HEK293T (cell line): ENCODE data around the gene CELF1.

Source experiments
- CTCF ChIA-PET: fragments of 350-600 bp; formaldehyde crosslinking; extraction: SDS; loops from one replicate; lab custom pipeline; 2021; ENCODE audit warnings: antibody characterized with exemption, inconsistent platforms; lab: Yijun Ruan, JAX
- POLR2A ChIA-PET: fragments of 350-600 bp; formaldehyde crosslinking; extraction: SDS; loops from one replicate; lab custom pipeline; 2020; ENCODE audit warnings: antibody characterized with exemption, inconsistent platforms; lab: Yijun Ruan, JAX
- DNase-seq: peaks from one replicate; pipeline ENCODE4 v3.0.0; 2012; ENCODE audit warnings: mixed read lengths; ENCODE audit errors: extremely low spot score
- ARNT ChIP-seq: fragments of 450-650 bp; IDR thresholded peaks from 2 replicates; pipeline ENCODE4 v1.6.1; 2017; ENCODE audit warnings: mild to moderate bottlenecking
- BHLHE40 ChIP-seq: fragments of 450-650 bp; IDR thresholded peaks from 2 replicates; pipeline ENCODE4 v1.6.1; 2016; ENCODE audit warnings: mild to moderate bottlenecking, moderate library complexity, borderline replicate concordance
- CTBP1 ChIP-seq: fragments of 450-650 bp; IDR thresholded peaks from 2 replicates; pipeline ENCODE4 v1.6.1; 2016; ENCODE audit warnings: borderline replicate concordance
- ELF4 ChIP-seq: fragments of 450-650 bp; IDR thresholded peaks from 2 replicates; pipeline ENCODE4 v1.6.1; 2017; ENCODE audit warnings: antibody characterized with exemption
- FOXA1 ChIP-seq: fragments of 450-650 bp; IDR thresholded peaks from 2 replicates; pipeline ENCODE4 v1.6.1; 2016; ENCODE audit warnings: mild to moderate bottlenecking
- FOXK2 ChIP-seq: fragments of 450-650 bp; IDR thresholded peaks from 2 replicates; pipeline ENCODE4 v1.6.1; 2016; ENCODE audit warnings: mild to moderate bottlenecking
- FOXM1 ChIP-seq: fragments of 450-650 bp; IDR thresholded peaks from 2 replicates; pipeline ENCODE4 v1.6.1; 2017; ENCODE audit warnings: mild to moderate bottlenecking, borderline replicate concordance
- HDGF ChIP-seq: fragments of 450-650 bp; IDR thresholded peaks from 2 replicates; pipeline ENCODE4 v1.6.1; 2017; ENCODE audit warnings: antibody characterized with exemption, borderline replicate concordance
- L3MBTL2 ChIP-seq: fragments of 450-650 bp; conservative IDR thresholded peaks from 2 replicates; pipeline ENCODE4 v1.6.1; 2016; ENCODE audit warnings: mild to moderate bottlenecking
- LEF1 ChIP-seq: fragments of 450-650 bp; IDR thresholded peaks from 2 replicates; pipeline ENCODE4 v1.6.1; 2017; ENCODE audit warnings: mild to moderate bottlenecking, borderline replicate concordance
- NFRKB ChIP-seq: fragments of 450-650 bp; IDR thresholded peaks from 2 replicates; pipeline ENCODE4 v1.6.1; 2016; ENCODE audit warnings: mild to moderate bottlenecking, moderate library complexity
- SP1 ChIP-seq: fragments of 450-650 bp; IDR thresholded peaks from 2 replicates; pipeline ENCODE4 v1.6.1; 2017
- SUZ12 ChIP-seq: fragments of 450-650 bp; IDR thresholded peaks from 2 replicates; pipeline ENCODE4 v1.6.1; 2016; ENCODE audit warnings: mild to moderate bottlenecking
- TARDBP ChIP-seq: fragments of 450-650 bp; IDR thresholded peaks from 2 replicates; pipeline ENCODE4 v1.6.1; 2016
- ZNF384 ChIP-seq: fragments of 450-650 bp; IDR thresholded peaks from 2 replicates; pipeline ENCODE4 v1.6.1; 2016
- TF ChIP-seq, protein P1 (sequence below): fragments of 450-650 bp; IDR thresholded peaks from 2 replicates; pipeline ENCODE4 v1.6.1; 2016

Gene CELF1

GRCh38 chr11:47499161-47499560 is 53.8 kb downstream of the CELF1 start:
- ChIA-PET POLR2A (no interaction called here), CTCF (interaction anchor here (1.3 kb wide), 1 partner anchor 13 kb away, joined by 4 read pairs; no protein-coding TSS in a partner anchor)
- TF ChIP-seq CTBP1 (no peak), TARDBP (no peak), SP1 (no peak), FOXK2 (no peak), SUZ12 (no peak)
- DNase-seq: no peak

DNA sequence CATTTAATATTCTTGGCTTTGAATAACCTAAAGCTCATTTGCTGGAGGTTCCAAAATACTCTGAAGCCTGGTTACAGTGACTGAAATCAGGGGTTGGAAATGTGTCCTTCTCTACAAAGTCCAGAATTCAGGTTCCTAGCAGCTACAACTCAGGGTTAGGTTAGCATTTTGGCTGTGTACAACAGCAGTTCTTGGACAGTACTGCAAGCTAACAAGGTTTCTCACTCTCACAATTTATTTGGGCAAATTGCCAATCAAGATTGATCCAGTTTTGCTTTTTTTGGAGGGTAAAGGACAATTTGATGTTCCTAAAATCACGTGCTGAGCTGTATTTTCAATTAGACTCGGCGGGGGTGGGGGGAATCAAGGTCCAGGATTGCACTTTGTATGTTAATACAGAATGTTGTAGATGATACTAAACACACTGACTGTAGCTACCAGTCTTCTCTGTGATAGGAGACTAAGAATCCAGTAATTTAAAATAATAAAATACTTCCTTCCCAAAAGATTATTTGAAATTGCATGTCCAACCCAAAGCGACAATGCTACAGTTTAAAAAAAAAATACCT is 54.3 kb downstream of the CELF1 start:
- no peak for DNase-seq
- ChIA-PET POLR2A (no interaction called here), CTCF (interaction anchor here (0.7 to 1.3 kb wide), 2 partner anchors 9 to 13 kb away, joined by 3 to 4 read pairs; no protein-coding TSS in a partner anchor)
- TF ChIP-seq ZNF384 (no peak), SP1 (no peak), L3MBTL2 (no peak), SUZ12 (no peak), CTBP1 (no peak), HDGF (no peak), LEF1 (no peak), NFRKB (no peak), ARNT (no peak), FOXA1 (no peak), FOXK2 (no peak), BHLHE40 (no peak)
- TF ChIP-seq, protein P1, sequence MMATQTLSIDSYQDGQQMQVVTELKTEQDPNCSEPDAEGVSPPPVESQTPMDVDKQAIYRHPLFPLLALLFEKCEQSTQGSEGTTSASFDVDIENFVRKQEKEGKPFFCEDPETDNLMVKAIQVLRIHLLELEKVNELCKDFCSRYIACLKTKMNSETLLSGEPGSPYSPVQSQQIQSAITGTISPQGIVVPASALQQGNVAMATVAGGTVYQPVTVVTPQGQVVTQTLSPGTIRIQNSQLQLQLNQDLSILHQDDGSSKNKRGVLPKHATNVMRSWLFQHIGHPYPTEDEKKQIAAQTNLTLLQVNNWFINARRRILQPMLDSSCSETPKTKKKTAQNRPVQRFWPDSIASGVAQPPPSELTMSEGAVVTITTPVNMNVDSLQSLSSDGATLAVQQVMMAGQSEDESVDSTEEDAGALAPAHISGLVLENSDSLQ: no peak

DNA sequence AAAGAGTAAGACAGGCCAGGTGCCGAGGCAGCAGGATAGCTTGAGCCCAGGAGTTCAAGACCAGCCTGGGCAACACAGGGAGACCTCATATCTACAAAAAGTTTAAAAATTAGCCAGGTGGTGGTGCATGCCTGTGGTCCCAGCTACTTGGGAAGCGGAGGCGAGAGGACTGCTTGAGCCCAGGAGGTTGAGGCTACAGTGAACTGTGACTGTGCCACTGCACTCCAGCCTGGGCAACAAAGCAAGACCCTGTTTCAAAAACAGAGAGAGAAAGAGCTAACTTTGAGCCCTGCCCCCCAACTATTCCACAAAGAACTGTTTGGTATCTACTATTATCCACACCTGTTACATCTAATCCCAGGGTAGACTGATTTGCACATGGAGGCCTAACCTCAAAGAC is 54.8 kb downstream of the CELF1 start:
- TF ChIP-seq LEF1: no peak
- no peak for TF ChIP-seq FOXA1
- no peak for TF ChIP-seq HDGF
- TF ChIP-seq FOXM1: no peak
- no peak for TF ChIP-seq FOXK2
- TF ChIP-seq NFRKB: no peak
- no peak for TF ChIP-seq BHLHE40
- no peak for TF ChIP-seq TARDBP
- no peak for TF ChIP-seq ELF4
- TF ChIP-seq, protein P1: no peak
- no peak for DNase-seq
- ChIA-PET POLR2A (no interaction called here), CTCF (interaction anchor here (0.7 to 1.3 kb wide), 2 partner anchors 9 to 14 kb away, joined by 3 to 4 read pairs; no protein-coding TSS in a partner anchor)

DNA sequence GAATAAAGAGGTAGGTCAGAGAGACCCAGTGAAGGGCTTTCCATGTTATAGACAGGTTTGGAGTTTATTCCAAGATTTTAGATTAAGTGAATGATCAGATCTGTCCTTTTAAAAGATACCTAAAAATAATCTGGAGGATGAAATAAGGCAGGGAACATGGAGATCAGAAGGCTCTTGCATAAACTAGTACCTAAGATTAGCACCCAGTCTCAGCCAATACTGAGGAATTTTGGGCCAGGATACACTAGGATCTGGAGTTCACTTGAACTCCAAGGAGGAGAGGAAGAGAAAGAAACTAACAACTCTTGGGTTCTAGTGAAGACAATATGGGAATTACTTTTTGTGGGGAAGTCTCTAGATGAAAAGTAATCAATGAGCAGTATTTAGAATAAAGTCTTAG is 56.1 kb downstream of the CELF1 start:
- ChIA-PET CTCF (no interaction called here), POLR2A (interaction anchor here (0.9 kb wide), 1 partner anchor 82 kb away, joined by 3 read pairs; the partner anchor contains the start of genes KBTBD4 and NDUFS3)
- TF ChIP-seq ARNT (no peak), LEF1 (no peak), ELF4 (no peak), FOXM1 (no peak), L3MBTL2 (no peak)
- TF ChIP-seq, protein P1: no peak
- DNase-seq: no peak

GRCh38 chr11:47495856-47496217 is 57.1 kb downstream of the CELF1 start:
- ChIA-PET CTCF (no interaction called here), POLR2A (interaction anchor here (0.9 kb wide), 1 partner anchor 82 kb away, joined by 3 read pairs; the partner anchor contains the start of genes KBTBD4 and NDUFS3)
- TF ChIP-seq L3MBTL2: no peak
- TF ChIP-seq ARNT: no peak
- no peak for TF ChIP-seq ELF4
- TF ChIP-seq, protein P1: no peak
- no peak for DNase-seq

DNA sequence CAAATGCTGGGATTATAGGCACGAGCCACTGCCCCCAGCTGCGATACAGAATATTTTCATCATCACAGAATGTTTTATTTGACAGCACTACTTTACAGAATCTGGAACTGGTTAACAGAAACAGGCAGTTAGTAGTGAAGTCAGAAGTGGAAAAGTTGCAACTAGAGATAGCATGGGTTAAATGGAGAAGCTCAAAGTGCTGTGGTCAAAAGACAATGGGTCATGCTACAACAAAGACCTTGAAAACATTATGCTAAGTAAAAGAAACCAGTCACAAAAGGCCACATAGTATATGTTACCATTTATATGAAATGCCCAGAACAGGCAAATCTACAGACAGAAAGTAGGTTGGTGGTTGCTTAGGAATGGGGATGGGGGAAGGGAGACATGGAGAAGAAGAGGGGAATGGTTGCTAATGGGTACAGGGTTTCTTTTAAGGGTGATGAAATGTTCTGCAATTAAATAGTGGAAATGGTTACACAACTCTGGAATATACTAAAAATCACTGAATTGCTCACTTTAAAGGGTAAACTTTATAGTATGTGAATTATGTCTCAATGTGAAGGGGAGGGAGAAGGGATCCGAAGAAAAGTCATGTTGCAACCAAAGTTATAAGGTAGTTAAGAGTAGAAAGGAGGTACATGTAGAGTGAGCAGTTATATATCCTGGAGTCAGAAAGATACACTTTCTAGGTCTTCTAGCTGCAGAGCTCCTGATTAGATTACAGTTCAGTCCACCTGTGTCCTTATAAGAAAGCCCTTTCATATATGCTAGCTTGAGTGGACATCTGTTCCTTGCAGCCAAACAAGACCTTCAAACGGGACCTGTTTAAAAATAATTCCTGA is 57.7 kb downstream of the CELF1 start:
- TF ChIP-seq CTBP1 (no peak), ARNT (no peak), LEF1 (no peak)
- ChIA-PET POLR2A (no interaction called here), CTCF (no interaction called here)
- DNase-seq: no peak
